HepG2 (cell line): Measurements from ENCODE around the gene TMEM87B. TPM values are rescaled to one million over a fixed set of nuclear protein-coding genes. Genes with fewer than 3 reads are reported as not detected.
"Not testable (repeated sequence)": the region's sequence is repeated elsewhere in the genome, so short reads cannot be mapped to it uniquely, and the experiment has no call there.

Experiments
- ATAC-seq: fragments of 200-7000 bp; cut with Tn5 transposase; 3 replicates; pipeline ENCODE4 v1.9.1; 2020; ENCODE audit warnings: mild to moderate bottlenecking, moderate library complexity
- BruUV-seq: library from RNA; stranded (reverse); fragments of 400-500 nt; replicated peaks from 2 replicates; lab custom pipeline; 2021; lab: Mats Ljungman, UMichigan
- CTCF ChIA-PET: fragments of 300-600 bp; formaldehyde crosslinking; extraction: SDS; loops from one replicate; lab custom pipeline; 2021; ENCODE audit warnings: low total read pairs, inconsistent platforms, low intra/inter-chr PET ratio; lab: Yijun Ruan, JAX
- POLR2A ChIA-PET: fragments of 350-600 bp; sonication (Branson Sonifier 250); formaldehyde crosslinking; loops from one replicate; lab custom pipeline; 2020; ENCODE audit warnings: antibody characterized with exemption, inconsistent platforms; lab: Yijun Ruan, JAX
- DNase-seq: peaks from one replicate; pipeline ENCODE4 v3.0.0-alpha.2; 2015; ENCODE audit warnings: low spot score
- FAIRE-seq: peaks from 3 replicates; lab custom pipeline; 2011; peaks lifted over from hg19 to GRCh38; lab: Jason Lieb, UNC
- H2AFZ ChIP-seq: one replicate; pipeline ENCODE4 v1.6.1; 2011; ENCODE audit warnings: low read length, inconsistent platforms
- H3K27ac ChIP-seq: fragments of 300-600 bp; 3 replicates; pipeline ENCODE4 v1.8.0; 2011; ENCODE audit warnings: mixed run types, mild to moderate bottlenecking, mixed read lengths, low read length, inconsistent platforms; ENCODE audit not compliant: insufficient read depth; ENCODE audit errors: extremely low read length
- H3K27me3 ChIP-seq, 2 experiments: fragments of 200-600 bp in 1 of 2; 2 replicates in 1 of 2; 3 replicates in 1 of 2; pipeline versions ENCODE4 v1.6.0 to v1.8.0; 2011; ENCODE audit warnings: low read length in 2 of 2, mild to moderate bottlenecking in 2 of 2, moderate library complexity in 2 of 2, inconsistent platforms in 1 of 2; ENCODE audit not compliant: insufficient read depth in 2 of 2, control insufficient read depth in 1 of 2
- H3K36me3 ChIP-seq, 2 experiments: fragments of 200-600 bp in 1 of 2; replicated peaks in 1 of 2; 2 replicates in 1 of 2; 3 replicates in 1 of 2; pipeline versions ENCODE4 v1.5.1 to v1.8.0; 2011; ENCODE audit warnings: low read length in 2 of 2, inconsistent platforms in 1 of 2; ENCODE audit not compliant: insufficient read depth in 2 of 2, control insufficient read depth in 1 of 2
- H3K4me1 ChIP-seq: 2 replicates; pipeline ENCODE4 v1.5.1; 2012; ENCODE audit warnings: low read length, inconsistent platforms; ENCODE audit not compliant: insufficient read depth
- H3K4me2 ChIP-seq: 2 replicates; pipeline ENCODE4 v1.6.0; 2011; ENCODE audit warnings: low read depth, low read length, inconsistent platforms
- H3K4me3 ChIP-seq, 3 experiments: fragments of 200-600 bp in 1 of 3; sonication (generic), shearing (Covaris generic) in 1 of 3; replicated peaks in 1 of 3; 2 replicates each; pipeline ENCODE4 v1.5.1; 2011 to 2016; ENCODE audit warnings: low read length in 3 of 3, inconsistent platforms in 2 of 3, low read depth in 2 of 3, mild to moderate bottlenecking in 2 of 3, control low read depth in 1 of 3, mixed read lengths in 1 of 3; ENCODE audit not compliant: insufficient read depth in 1 of 3
- H3K79me2 ChIP-seq: one replicate; pipeline ENCODE4 v1.6.1; 2011; ENCODE audit warnings: low read length, inconsistent platforms; ENCODE audit not compliant: insufficient read depth
- H3K9ac ChIP-seq: 2 replicates; pipeline ENCODE4 v1.6.0; 2011; ENCODE audit warnings: mild to moderate bottlenecking, low read depth, low read length, inconsistent platforms; ENCODE audit not compliant: insufficient read depth
- H3K9me3 ChIP-seq: 2 replicates; pipeline ENCODE4 v1.5.1; 2012; ENCODE audit warnings: mild to moderate bottlenecking, low read length
- H4K20me1 ChIP-seq: 2 replicates; pipeline ENCODE4 v1.6.0; 2011; ENCODE audit warnings: inconsistent platforms, mild to moderate bottlenecking, low read length, moderate library complexity; ENCODE audit not compliant: insufficient read depth
- SPEN ChIP-seq: sonication (generic); formaldehyde crosslinking; IDR thresholded peaks from 2 replicates; pipeline ENCODE4 v1.5.1; 2020; ENCODE audit warnings: low read depth, mild to moderate bottlenecking, missing genetic modification reagents
- ZBTB38 ChIP-seq: sonication (generic); formaldehyde crosslinking; IDR thresholded peaks from 2 replicates; pipeline ENCODE4 v1.5.1; 2020; ENCODE audit warnings: mild to moderate bottlenecking, missing genetic modification reagents
- ZFP90 ChIP-seq: sonication (generic); formaldehyde crosslinking; IDR thresholded peaks from 2 replicates; pipeline ENCODE4 v1.8.0; 2022; ENCODE audit warnings: missing genetic modification reagents, mild to moderate bottlenecking, inconsistent platforms, borderline replicate concordance
- ZNF280B ChIP-seq: sonication (generic); formaldehyde crosslinking; IDR thresholded peaks from 2 replicates; pipeline ENCODE4 v1.5.0; 2020; ENCODE audit warnings: missing genetic modification reagents, mild to moderate bottlenecking, borderline replicate concordance
- ZNF746 ChIP-seq: sonication (generic); formaldehyde crosslinking; IDR thresholded peaks from 2 replicates; pipeline ENCODE4 v1.8.0; 2022; ENCODE audit warnings: mild to moderate bottlenecking, missing genetic modification reagents
- WGBS: methylation state at CpG from one replicate; pipeline ENCODE4 v1.1.6; 2017; ENCODE audit warnings: low lambda C conversion rate; 5-methylcytosine and 5-hydroxymethylcytosine counted together
- in situ Hi-C: cut with HindIII; loops from 2 replicates; pipeline ENCODE4 v1.10.0; 2017; ENCODE audit warnings: low pct_unique_long_range_greater_than_20kb; ENCODE audit not compliant: extremely low pct_ligation_motif_present
- intact Hi-C: fragments of 100-400 bp; cut with micrococcal nuclease; formaldehyde crosslinking; loops from one replicate; pipeline ENCODE4 v1.10.0; 2022; ENCODE audit not compliant: unreplicated experiment
- polyA plus RNA-seq, 8 experiments: library from polyadenylated mRNA; depleted of rRNA in 3 of 8; stranded (reverse) in 7 of 8; unstranded in 1 of 8; fragments of >200 nt; fragmentation: Illumina TruSeq in 4 of 8; extraction: Trizol in 4 of 8; gene quantifications; 2 replicates each; pipeline versions ENCODE4 v1.2.1 to v1.2.3, GENCODE V29; 2011 to 2016; ENCODE audit warnings: low read depth in 4 of 8, missing spikeins in 1 of 8, mixed read lengths in 1 of 8; ENCODE audit not compliant: insufficient read depth in 1 of 8
- total RNA-seq, 5 experiments: library from RNA; depleted of rRNA; stranded (reverse); fragments of >200 nt; fragmentation: Illumina TruSeq; extraction: Trizol; gene quantifications; 2 replicates each; pipeline ENCODE4 v1.2.3, GENCODE V29; 2016; ENCODE audit warnings: low read depth in 1 of 5
- TF ChIP-seq, protein P1 (sequence below): sonication (generic); formaldehyde crosslinking; IDR thresholded peaks from 2 replicates; pipeline ENCODE4 v1.8.0; 2022; ENCODE audit warnings: missing genetic modification reagents, mild to moderate bottlenecking, inconsistent platforms, borderline replicate concordance

Gene TMEM87B
- total and polyA plus RNA-seq, 2 of the 13 experiments (the other 11 are each of a cell fraction or from before 2014, with no cell fraction given), result 15.1 to 16.2 TPM

DNA sequence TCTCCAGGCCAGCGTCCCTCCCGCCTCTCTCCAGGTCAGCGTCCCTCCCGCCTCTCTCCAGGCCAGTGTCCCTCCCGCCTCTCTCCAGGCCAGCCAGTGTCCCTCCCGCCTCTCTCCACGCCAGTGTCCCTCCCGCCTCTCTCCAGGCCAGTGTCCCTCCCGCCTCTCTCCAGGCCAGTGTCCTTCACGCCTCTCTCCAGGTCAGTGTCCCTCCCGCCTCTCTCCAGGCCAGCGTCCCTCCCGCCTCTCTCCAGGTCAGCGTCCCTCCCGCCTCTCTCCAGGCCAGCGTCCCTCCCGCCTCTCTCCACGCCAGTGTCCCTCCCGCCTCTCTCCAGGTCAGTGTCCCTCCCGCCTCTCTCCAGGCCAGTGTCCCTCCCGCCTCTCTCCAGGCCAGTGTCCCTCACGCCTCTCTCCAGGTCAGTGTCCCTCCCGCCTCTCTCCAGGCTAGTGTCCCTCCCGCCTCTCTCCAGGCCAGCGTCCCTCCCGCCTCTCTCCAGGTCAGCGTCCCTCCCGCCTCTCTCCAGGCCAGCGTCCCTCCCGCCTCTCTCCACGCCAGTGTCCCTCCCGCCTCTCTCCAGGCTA lies 84.1 kb downstream of the TMEM87B start (continued):
- TF ChIP-seq ZNF280B (CRISPR knock-in tag), result 0 out of 2 replicates have a peak, but pooled peaks have one; percentile 25
- TF ChIP-seq ZNF746, result 0 out of 2 replicates have a peak, but pooled peaks have one; percentile 81
- TF ChIP-seq, protein P1, sequence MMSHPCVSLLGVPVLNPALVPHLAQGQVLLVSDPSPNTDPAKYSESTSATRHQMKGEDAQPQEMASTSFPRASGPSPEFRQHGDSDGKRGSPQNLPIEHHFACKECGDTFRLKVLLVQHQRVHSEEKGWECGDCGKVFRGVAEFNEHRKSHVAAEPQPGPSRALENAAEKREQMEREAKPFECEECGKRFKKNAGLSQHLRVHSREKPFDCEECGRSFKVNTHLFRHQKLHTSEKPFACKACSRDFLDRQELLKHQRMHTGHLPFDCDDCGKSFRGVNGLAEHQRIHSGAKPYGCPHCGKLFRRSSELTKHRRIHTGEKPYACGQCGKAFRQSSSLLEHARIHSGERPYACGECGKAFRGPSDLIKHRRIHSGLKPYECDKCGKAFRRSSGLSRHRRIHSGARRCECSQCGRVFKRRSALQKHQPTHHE (CRISPR knock-in tag), result 0 out of 2 replicates have a peak, but pooled peaks have one; percentile 37
- 0 out of 2 replicates have a peak, but pooled peaks have one; percentile 21 for TF ChIP-seq SPEN (CRISPR knock-in tag)
- 0 out of 2 replicates have a peak, but pooled peaks have one; percentile 19 for TF ChIP-seq ZFP90 (CRISPR knock-in tag)

GRCh38 chr2:112139661-112140204 lies 84.7 kb downstream of the TMEM87B start:
- H3K9ac ChIP-seq, H4K20me1 ChIP-seq, in situ Hi-C loops, H2AFZ ChIP-seq, H3K4me3 ChIP-seq, BruUV-seq, H3K27ac ChIP-seq: not testable (repeated sequence)
- WGBS, result 87% methylated on average over 32 of the region's 38 CpGs
- intact Hi-C loops, result loop anchor here (5.0 kb wide), 1 partner anchor 113 kb away; no protein-coding TSS in a partner anchor
- TF ChIP-seq ZBTB38 (CRISPR knock-in tag), result peak; percentile 94
- TF ChIP-seq, all 625 proteins: peak for 1; not testable (repeated sequence) for 624
- POLR2A ChIA-PET, CTCF ChIA-PET, H3K27me3 ChIP-seq, DNase-seq, H3K9me3 ChIP-seq, FAIRE-seq, H3K36me3 ChIP-seq, H3K4me2 ChIP-seq, H3K79me2 ChIP-seq, ATAC-seq: not testable (repeated sequence)
- H3K4me1 ChIP-seq, result peaks cover 22% of the 10 kb centered on the region
